ENCODE data around the gene PWWP2A.

The PWWP2A gene

GRCh38 chr5:160108124-160108523 lies 11.1 kb downstream of the PWWP2A start:
- CTCF ChIA-PET, result interaction anchor here (0.7 kb wide), 1 partner anchor 58 kb away, joined by 6 read pairs; no protein-coding TSS in a partner anchor
- TF ChIP-seq CTCF (conservative IDR thresholded peaks at IDR 0.05; ENCODE audit: low read depth), result no peak
- POLR2A ChIA-PET (ENCODE audit: low non-redundant PET), result no interaction called here

GRCh38 chr5:160105686-160106360 lies 13.4 kb downstream of the PWWP2A start:
- POLR2A ChIA-PET (ENCODE audit: low non-redundant PET), result no interaction called here
- CTCF ChIA-PET, result no interaction called here
- no peak overlapping the region for H3K27ac ChIP-seq
- DNase-seq (ENCODE audit: low spot score), result no peak
- TF ChIP-seq CTCF (conservative IDR thresholded peaks at IDR 0.05; ENCODE audit: low read depth), result no peak

More at GRCh38 chr5:160108124-160108523, 11.1 kb downstream of the PWWP2A start:
- no peak overlapping the region for H3K27ac ChIP-seq
- DNase-seq (ENCODE audit: low spot score), result no peak

DNA sequence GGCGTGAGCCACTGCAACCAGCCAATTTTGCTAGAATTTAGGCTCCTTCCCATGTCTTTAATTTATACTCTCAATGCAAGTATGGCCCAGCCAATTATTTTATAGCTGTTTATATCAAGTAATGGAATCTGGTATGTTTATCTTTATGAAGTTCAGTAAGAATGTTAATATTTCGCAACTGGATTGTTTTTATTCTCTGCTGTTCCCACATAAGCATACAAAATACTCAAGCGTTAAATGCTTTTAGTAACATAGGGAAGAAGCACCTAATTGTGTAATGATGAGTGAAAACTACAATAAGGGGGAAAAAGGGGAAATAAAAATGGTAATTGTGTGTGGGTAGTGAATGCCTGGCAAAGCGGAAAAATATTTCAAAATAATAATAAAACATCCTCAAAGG lies 21.3 kb downstream of the PWWP2A start:
- CTCF ChIA-PET, result no interaction called here
- no peak for TF ChIP-seq CTCF (conservative IDR thresholded peaks at IDR 0.05; ENCODE audit: low read depth)
- no peak for DNase-seq (ENCODE audit: low spot score)

GRCh38 chr5:160096178-160096577 lies 23.1 kb downstream of the PWWP2A start:
- TF ChIP-seq CTCF (conservative IDR thresholded peaks at IDR 0.05; ENCODE audit: low read depth), result no peak
- no peak for DNase-seq (ENCODE audit: low spot score)
- ChIA-PET CTCF (interaction anchor here (0.5 kb wide), 1 partner anchor 8 kb away, joined by 4 read pairs; no protein-coding TSS in a partner anchor), POLR2A (ENCODE audit: low non-redundant PET) (no interaction called here)
- no peak overlapping the region for H3K27ac ChIP-seq

More for the DNA sequence above, 21.3 kb downstream of the PWWP2A start:
- POLR2A ChIA-PET (ENCODE audit: low non-redundant PET), result no interaction called here
- no peak overlapping the region for H3K27ac ChIP-seq

DNA sequence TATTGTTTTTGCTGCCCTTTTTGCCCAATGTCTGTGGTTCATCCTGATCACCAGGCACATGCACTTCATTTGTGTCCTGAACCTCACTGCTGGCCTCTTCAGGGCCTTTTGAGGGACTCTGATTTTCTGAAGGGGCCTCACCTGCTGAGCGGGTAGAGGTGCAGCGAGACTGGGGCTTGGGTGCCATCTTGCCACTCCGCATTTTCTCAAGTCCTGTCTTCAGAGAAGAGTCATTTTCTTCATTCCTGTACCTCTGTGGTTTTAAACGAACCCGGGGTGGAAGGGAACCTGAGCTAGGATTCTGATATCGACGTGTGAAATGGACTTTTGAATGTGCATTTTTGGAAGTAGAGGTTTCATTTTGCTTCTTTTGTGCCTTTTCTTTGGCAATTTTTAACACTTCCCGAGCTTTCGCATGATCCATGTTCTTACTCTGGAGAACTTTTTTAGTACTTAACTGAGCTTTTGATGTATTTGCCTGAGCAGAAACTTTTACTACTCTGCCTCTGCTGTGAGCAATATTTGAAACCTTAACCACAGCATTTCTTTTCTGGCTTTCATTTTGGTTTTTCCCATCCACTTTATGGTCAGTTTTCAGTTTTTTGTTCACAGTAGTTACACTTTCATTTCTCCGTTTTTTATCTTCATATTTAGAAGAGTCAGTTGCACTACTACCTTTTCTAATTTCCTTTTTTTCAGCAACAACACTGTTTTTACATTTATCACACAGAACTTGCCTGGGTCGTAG lies 26.1 kb downstream of the PWWP2A start:
- CTCF ChIA-PET, result interaction anchor here (1.6 kb wide), 1 partner anchor 71 kb away, joined by 5 read pairs; no protein-coding TSS in a partner anchor
- TF ChIP-seq CTCF (conservative IDR thresholded peaks at IDR 0.05; ENCODE audit: low read depth), result no peak
- POLR2A ChIA-PET (ENCODE audit: low non-redundant PET), result no interaction called here
- no peak overlapping the region for H3K27ac ChIP-seq
- DNase-seq (ENCODE audit: low spot score), result no peak

GRCh38 chr5:160092514-160092913 lies 26.7 kb downstream of the PWWP2A start:
- CTCF ChIA-PET, result interaction anchor here (0.5 kb wide), 1 partner anchor 920 kb away, joined by 3 read pairs; no protein-coding TSS in a partner anchor
- H3K27ac ChIP-seq, result no peak overlapping the region
- POLR2A ChIA-PET (ENCODE audit: low non-redundant PET), result no interaction called here
- no peak for TF ChIP-seq CTCF (conservative IDR thresholded peaks at IDR 0.05; ENCODE audit: low read depth)
- no peak for DNase-seq (ENCODE audit: low spot score)
